NCI-H2196 treated with DMSO at 0.1 percent for 48 hours (cell line): ENCODE measurements around the gene ORAI3.

ENCODE experiments used
- DNase-seq: peaks from one replicate; lab custom pipeline; 2025; ENCODE audit not compliant: unreplicated experiment; lab: John Stamatoyannopoulos, UW

The ORAI3 gene

DNA sequence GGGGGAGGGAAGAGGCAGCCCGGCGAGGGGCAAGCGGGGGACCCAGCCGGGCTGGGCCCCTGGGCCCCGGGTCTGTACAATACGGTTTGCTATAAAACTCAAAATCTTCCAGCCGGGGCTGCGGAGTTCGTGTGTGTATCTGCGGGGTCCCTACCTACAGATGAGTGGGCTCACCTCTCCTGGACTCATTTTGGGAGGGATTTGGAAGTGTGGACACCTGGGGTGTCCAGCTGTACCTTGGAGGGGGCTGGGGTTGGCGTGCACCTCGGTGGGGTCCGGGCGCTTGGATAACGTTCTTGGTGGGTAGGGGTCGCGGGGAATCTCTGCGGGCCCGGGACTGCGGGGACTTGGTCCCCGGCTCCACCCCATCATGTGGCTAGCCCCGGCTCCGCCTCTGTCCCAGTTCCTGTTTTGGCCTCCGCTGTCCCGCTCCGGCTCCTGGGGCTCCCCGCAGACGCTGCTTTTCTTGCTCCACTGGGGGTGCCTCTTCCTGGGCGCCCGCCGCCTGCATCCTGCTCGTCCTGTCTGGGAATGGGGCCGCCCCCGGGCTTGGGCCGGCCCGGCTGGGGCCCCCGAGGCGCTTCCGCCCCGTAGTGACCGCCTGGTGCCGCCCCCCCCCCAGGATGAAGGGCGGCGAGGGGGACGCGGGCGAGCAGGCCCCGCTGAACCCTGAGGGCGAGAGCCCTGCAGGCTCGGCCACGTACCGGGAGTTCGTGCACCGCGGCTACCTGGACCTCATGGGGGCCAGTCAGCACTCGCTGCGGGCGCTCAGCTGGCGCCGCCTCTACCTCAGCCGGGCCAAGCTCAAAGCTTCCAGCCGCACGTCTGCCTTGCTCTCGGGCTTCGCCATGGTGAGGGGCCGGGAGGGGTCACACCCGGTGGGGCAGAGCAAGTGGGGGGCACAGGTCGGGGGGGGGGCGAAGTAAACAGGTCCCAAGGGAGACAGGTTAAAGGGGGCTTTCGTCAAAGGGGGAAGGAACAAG lies at the start of gene ORAI3:
TSS of gene ORAI3 (plus strand) at position 402 of the 983 bp plus-strand sequence. CDS start at position 624, 222 bp downstream.
- DNase-seq = no peak

DNA sequence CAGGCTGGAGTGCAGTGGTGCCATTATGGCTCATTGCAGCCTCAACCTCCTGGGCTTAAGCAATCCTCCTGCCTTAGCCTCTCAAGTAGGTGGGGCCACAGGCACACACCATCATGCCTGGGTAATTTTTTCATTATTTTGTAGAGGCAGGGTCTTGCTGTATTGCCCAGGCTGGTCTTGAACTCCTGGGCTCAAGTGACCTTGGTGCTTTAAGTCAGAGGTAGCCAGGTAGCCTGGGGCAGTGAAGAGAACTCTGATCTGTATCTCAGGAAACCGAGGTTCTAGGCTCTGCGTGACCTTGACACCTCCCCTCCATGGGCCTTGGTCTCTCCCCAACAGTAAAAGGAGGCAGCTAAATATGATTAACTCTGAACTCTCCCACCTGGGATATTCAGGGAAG lies 49.1 kb upstream of the ORAI3 start:
- DNase-seq = no peak

DNA sequence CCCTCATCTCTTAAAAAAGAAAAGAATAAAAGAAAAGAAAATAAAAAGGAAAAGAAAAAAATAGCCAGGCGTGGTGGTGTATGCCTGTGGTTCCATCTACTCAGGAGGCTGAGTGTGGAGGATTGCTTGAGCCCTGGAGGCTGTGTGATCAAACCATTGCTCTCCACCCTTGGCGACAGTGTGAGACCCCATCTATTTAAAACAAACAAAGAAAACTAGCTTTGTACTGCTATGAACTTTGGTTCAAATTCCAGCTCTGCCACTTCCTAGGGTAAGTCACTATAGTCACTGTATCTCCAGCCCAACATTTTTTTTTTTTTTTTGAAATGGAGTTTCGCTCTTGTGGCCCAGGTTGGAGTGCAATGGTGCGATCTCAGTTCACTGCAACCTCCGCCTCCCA lies 48.3 kb upstream of the ORAI3 start:
- no peak for DNase-seq

- no peak for DNase-seq
Measured at GRCh38 chr16:30901201-30902028, 47.5 kb upstream of the ORAI3 start.

- DNase-seq = no peak
Measured at GRCh38 chr16:30902029-30902972, 46.6 kb upstream of the ORAI3 start.

DNA sequence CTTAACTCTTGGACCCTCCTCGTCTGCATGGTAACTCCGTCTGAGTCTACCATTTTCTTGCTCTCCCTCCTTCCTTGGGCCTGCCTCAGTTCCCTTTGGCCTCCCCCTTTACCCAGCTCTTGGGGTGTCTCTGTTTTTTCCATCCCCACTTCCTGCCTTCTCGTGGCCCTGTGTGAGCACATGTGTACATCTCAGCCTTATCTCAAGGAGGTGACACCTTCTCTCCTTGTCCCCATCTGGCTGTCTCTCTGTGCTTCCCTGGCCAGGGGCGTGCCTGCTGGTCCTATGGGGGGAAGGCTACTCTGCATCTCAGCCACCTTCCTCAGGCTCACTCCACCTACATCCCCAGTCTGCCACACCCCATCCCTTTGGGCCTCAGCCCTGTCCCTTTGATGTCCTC lies 45.9 kb upstream of the ORAI3 start:
- no peak for DNase-seq

DNA sequence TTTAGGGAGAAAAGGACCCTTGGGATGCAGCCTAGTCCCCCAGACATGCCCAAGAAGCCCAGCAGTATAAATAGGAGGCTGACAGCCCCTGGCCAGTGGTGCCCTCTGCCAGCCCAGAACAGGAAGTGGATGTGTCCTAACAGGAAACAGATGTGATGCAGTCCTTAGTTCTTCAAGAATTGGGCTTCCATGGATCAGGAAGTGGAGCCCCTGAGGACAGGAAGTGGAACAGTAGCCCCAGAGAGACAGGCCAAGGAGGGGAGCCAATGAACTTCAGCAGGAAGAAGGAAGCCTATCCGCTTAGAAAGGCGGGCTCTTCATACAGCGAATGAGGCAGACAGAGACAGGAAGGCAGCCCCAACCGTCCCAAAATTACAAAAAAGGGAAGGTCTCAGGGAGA lies 45.3 kb upstream of the ORAI3 start:
- no peak for DNase-seq

DNA sequence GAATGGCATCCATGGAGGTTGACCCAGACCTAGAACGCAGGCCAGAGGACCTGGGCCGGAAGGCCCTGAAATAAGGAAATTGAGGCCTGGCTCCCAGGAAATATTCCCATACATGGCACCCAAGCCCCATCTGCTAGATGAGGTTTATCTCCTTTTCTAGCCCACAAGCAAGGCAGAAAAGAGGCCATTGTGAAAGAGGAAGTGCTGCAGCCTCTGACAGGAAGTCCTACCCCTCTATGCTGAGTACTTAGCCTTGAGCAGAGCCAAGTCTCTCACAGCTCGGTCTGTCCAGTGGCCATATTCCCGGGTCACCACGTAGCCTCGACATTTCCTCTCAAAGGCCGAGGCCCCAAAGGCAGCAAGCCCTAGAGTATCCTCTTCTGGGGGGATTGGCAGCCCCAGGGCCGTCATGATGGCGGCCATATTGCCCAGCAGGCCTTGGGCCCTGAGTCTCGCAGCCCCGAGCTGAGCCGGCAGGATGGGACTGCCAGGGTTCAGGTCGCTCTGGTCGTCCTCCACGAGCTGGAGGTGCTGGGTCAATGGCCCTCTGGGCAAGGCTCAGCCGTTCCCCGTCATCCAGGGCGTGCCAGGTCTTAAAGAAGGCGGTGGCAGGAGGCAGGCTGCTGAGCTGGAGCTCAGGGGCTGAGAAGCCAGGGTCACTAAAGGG lies 44.6 kb upstream of the ORAI3 start:
- no peak for DNase-seq

DNA sequence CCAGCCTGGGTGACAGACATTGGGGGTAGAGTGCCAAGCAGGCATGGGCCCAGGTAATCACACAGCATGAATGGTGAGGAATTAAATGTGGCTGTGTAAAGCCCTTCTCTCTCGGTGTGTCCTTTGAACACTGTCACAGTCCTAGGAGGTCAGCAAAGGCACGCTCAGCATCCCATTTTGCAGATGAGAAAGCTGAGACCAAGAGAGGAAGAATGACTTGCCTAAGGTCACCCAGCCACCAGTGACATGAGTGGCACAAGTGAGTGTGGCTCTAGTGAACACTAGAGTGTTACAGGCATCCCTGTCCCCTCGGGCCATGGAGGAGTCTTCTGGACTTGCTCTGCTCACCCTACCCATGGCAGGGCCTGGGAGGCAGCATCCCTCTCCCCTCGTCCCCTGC lies 41.8 kb upstream of the ORAI3 start:
- DNase-seq = no peak

GRCh38 chr16:30910427-30911029 lies 38.3 kb upstream of the ORAI3 start:
- DNase-seq = no peak

- DNase-seq = no peak
Measured at GRCh38 chr16:30912794-30913412, 36.0 kb upstream of the ORAI3 start.

GRCh38 chr16:30914830-30915229 lies 34.0 kb upstream of the ORAI3 start:
- no peak for DNase-seq

- DNase-seq = no peak
Measured at GRCh38 chr16:30918614-30919013, 30.3 kb upstream of the ORAI3 start.

GRCh38 chr16:30920891-30921290 lies 28.0 kb upstream of the ORAI3 start:
- no peak for DNase-seq

GRCh38 chr16:30921459-30921747 lies 27.5 kb upstream of the ORAI3 start:
- no peak for DNase-seq

- peak; percentile 90 for DNase-seq
Measured at GRCh38 chr16:30921748-30922419, 27.0 kb upstream of the ORAI3 start.

DNA sequence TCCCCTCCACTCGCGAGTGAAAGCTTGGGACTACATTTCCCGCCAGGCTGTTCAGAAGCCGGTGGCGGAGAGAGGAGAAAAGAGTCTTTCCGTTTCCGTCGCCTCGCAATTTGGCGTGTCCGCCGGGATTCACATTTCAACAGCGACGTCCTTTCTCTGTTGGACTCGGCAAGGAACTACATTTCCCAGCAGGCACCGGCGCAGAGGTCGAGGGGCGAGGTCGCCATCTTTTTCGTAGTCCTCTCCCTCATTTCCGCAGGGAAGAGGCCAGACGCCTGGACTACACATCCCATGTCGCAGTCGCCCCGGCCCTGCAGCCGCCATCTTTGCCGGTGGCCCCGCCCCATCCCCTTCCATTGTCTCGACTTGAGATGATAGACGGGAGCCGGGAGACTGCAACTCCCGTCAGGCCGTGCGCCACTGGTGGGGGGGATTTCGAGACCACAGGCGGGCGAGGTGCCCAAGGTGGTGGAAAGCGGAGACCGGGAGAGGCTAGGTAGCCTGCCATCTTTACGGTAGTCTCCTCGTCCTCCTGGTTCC lies 26.4 kb upstream of the ORAI3 start:
- peak; percentile 99 for DNase-seq

- peak; percentile 99 for DNase-seq
Measured at GRCh38 chr16:30922960-30923535, 25.8 kb upstream of the ORAI3 start.
